Calu3 (cell line): Measurements from ENCODE around the gene ZNF3. TPM values are rescaled to one million over a fixed set of nuclear protein-coding genes. Genes with fewer than 3 reads are reported as not detected.

ENCODE experiments used
- BruUV-seq: library from RNA; stranded (reverse); fragments of 400-500 nt; replicated peaks from 2 replicates; lab custom pipeline; 2021; lab: Mats Ljungman, UMichigan
- CTCF ChIA-PET: fragments of 300-600 bp; sonication (Branson Sonifier 250); formaldehyde crosslinking; loops from one replicate; lab custom pipeline; 2022; ENCODE audit warnings: antibody characterized with exemption; lab: Charles Lee
- DNase-seq: peaks from one replicate; pipeline ENCODE4 v3.0.0; 2022
- H3K27ac Mint-ChIP-seq: one replicate; pipeline ENCODE4 v1.8.0; 2022; ENCODE audit warnings: mixed read lengths; ENCODE audit not compliant: unreplicated experiment
- H3K27me3 Mint-ChIP-seq: one replicate; pipeline ENCODE4 v1.8.0; 2022; ENCODE audit warnings: mixed read lengths; ENCODE audit not compliant: unreplicated experiment
- H3K36me3 Mint-ChIP-seq: one replicate; pipeline ENCODE4 v1.8.0; 2022; ENCODE audit warnings: mild to moderate bottlenecking, moderate library complexity, mixed read lengths; ENCODE audit not compliant: insufficient read depth, unreplicated experiment
- H3K4me1 Mint-ChIP-seq: one replicate; pipeline ENCODE4 v1.8.0; 2022; ENCODE audit warnings: mild to moderate bottlenecking, low read depth, mixed read lengths; ENCODE audit not compliant: unreplicated experiment
- H3K4me3 Mint-ChIP-seq: one replicate; pipeline ENCODE4 v1.8.0; 2022; ENCODE audit warnings: mild to moderate bottlenecking, low read depth, moderate library complexity, mixed read lengths; ENCODE audit not compliant: unreplicated experiment
- H3K9me3 Mint-ChIP-seq: one replicate; pipeline ENCODE4 v1.8.0; 2022; ENCODE audit warnings: low read depth, mixed read lengths; ENCODE audit not compliant: unreplicated experiment
- intact Hi-C: fragments of 100-400 bp; cut with micrococcal nuclease; formaldehyde crosslinking; loops from one replicate; pipeline ENCODE4 v1.10.0; 2022; ENCODE audit not compliant: unreplicated experiment
- total RNA-seq: library from RNA; stranded (reverse); gene quantifications from 2 replicates; pipeline ENCODE4 v1.2.3, GENCODE V29; 2022
- TF ChIP-seq, protein P1 (sequence below): fragments of 200-600 bp; IDR thresholded peaks from one replicate; pipeline ENCODE4 v1.8.0; 2022; ENCODE audit warnings: antibody characterized with exemption; ENCODE audit not compliant: unreplicated experiment

ZNF3 gene
- total RNA-seq, 1 experiment from 2014 or later: 26.7 TPM

DNA sequence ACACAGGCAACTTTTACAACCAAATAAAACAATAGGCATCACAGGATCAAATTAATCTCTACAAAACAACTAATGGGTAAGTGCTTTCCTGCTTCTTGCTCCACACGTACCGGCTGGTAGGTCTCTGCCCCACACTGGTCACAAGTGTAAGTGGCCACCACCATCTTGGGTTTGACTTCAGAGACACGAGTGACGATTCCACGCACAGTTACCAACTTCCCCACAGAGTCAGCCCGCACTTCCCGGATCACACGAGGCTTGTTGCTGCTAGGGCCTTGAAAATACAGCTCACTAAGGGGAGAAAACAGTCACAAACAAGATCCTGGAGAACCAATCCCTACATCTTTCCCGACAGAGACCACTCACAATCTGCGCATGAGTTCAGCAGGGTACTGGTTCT is 17.4 kb upstream of the ZNF3 start:
- no TSS peak for BruUV-seq
- intact Hi-C loops: no loop called here
- Mint-ChIP-seq H3K4me3 (peak overlapping the region; percentile 90), H3K9me3 (no peaks in the 10 kb centered on the region), H3K4me1 (peaks cover 14% of the 10 kb centered on the region), H3K27me3 (no peaks in the 10 kb centered on the region), H3K27ac (peak overlapping the region; percentile 23), H3K36me3 (peaks cover 90% of the 10 kb centered on the region)
- DNase-seq: no peak
- TF ChIP-seq, protein P1, sequence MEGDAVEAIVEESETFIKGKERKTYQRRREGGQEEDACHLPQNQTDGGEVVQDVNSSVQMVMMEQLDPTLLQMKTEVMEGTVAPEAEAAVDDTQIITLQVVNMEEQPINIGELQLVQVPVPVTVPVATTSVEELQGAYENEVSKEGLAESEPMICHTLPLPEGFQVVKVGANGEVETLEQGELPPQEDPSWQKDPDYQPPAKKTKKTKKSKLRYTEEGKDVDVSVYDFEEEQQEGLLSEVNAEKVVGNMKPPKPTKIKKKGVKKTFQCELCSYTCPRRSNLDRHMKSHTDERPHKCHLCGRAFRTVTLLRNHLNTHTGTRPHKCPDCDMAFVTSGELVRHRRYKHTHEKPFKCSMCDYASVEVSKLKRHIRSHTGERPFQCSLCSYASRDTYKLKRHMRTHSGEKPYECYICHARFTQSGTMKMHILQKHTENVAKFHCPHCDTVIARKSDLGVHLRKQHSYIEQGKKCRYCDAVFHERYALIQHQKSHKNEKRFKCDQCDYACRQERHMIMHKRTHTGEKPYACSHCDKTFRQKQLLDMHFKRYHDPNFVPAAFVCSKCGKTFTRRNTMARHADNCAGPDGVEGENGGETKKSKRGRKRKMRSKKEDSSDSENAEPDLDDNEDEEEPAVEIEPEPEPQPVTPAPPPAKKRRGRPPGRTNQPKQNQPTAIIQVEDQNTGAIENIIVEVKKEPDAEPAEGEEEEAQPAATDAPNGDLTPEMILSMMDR: no peak
- CTCF ChIA-PET: no interaction called here

DNA sequence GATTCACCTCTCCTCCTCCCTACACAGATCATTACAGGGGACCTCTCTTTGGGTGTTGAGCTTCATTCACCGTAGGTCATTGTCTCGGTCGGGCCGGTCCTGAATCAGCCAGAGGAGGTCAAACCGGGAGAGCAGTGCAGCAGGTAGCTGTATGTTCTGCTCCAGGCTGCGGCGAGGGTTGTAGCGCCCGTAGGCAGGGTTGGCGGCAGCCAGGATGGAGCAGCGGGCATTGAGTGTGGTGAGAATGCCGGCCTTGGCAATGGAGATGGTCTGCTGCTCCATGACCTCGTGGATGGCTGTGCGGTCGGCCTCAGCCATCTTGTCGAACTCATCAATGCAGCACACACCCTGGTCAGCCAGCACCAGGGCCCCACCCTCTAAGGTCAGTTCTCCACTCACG is 14.2 kb upstream of the ZNF3 start:
- Mint-ChIP-seq H3K27ac (no peak overlapping the region), H3K9me3 (no peaks in the 10 kb centered on the region), H3K27me3 (no peaks in the 10 kb centered on the region), H3K4me3 (no peak overlapping the region), H3K36me3 (peaks cover 93% of the 10 kb centered on the region), H3K4me1 (peaks cover 14% of the 10 kb centered on the region)
- intact Hi-C loops: no loop called here
- no TSS peak for BruUV-seq
- TF ChIP-seq, protein P1: no peak
- no peak for DNase-seq
- CTCF ChIA-PET: no interaction called here

DNA sequence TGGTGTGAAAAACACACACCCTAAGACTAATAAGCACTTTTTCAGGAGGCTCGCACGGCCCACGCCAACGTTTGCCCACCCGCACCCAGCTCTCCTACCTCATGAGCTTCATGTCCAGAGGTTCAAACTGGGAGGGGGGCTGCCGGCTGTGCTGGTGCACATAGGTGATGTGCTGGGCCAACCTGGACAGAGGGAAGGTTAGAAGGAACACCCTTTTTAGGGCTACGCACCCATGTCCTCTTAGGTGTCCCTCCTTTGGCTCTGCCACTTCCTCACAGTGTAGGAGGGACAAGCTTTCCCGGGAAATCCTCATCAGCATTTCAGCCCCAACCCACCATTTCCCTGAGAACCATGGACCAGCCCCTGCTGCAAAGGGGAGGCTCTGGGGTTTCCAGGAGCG is 13.8 kb upstream of the ZNF3 start:
- intact Hi-C loops: no loop called here
- Mint-ChIP-seq H3K4me3 (no peak overlapping the region), H3K9me3 (no peaks in the 10 kb centered on the region), H3K4me1 (peaks cover 14% of the 10 kb centered on the region), H3K36me3 (peaks cover 93% of the 10 kb centered on the region), H3K27ac (no peak overlapping the region), H3K27me3 (no peaks in the 10 kb centered on the region)
- CTCF ChIA-PET: no interaction called here
- no TSS peak for BruUV-seq
- TF ChIP-seq, protein P1: no peak
- no peak for DNase-seq

DNA sequence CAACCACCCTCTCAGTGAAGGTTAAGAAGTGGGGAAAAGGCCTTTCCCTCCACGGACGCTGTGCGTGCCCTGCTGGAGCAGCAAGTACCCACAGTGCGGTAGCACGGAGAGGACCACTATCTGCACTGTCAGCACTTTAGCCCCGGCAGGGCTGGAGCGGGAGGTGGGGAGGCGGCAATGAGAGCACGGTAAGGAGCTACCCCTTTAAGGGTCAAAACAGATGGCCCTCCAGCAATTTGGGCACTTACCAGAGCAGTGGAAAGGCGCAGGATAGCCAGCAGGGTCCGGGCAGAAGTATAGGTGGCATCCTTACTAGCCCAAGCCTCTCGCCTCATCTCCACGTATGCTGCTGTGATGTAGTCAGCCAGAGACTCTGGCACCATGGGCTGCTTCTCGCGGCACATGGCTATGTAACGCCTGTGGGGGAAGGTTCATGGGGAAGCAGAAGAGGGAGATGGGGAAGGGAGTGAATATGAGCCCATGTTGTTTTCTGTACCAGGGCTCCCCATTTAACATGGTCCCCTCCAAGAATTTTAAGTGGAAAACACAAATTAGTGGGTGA is 12.5 kb upstream of the ZNF3 start:
- Mint-ChIP-seq H3K4me1 (peaks cover 22% of the 10 kb centered on the region), H3K4me3 (no peak overlapping the region), H3K9me3 (no peaks in the 10 kb centered on the region), H3K27me3 (no peaks in the 10 kb centered on the region), H3K36me3 (peaks cover 91% of the 10 kb centered on the region), H3K27ac (no peak overlapping the region)
- BruUV-seq: no TSS peak
- CTCF ChIA-PET: no interaction called here
- intact Hi-C loops: no loop called here
- TF ChIP-seq, protein P1: no peak
- no peak for DNase-seq
